HCT116 (cell line): ENCODE measurements around the gene SLC38A9. TPM values are rescaled to one million over a fixed set of nuclear protein-coding genes. Genes with fewer than 3 reads are reported as not detected.

Experiments used
- ATAC-seq: fragments of 200-7000 bp; cut with Tn5 transposase; 2 replicates; pipeline ENCODE4 v1.9.1; 2020; ENCODE audit warnings: mild to moderate bottlenecking, moderate library complexity
- BruUV-seq: library from RNA; stranded (reverse); fragments of 400-500 nt; replicated peaks from 2 replicates; lab custom pipeline; 2021; lab: Mats Ljungman, UMichigan
- CTCF ChIA-PET: fragments of 300-600 bp; sonication (Branson Sonifier 250); formaldehyde crosslinking; loops from one replicate; lab custom pipeline; 2021; ENCODE audit warnings: antibody characterized with exemption; lab: Charles Lee
- POLR2A ChIA-PET: fragments of 300-600, 350-600 bp; sonication (Branson Sonifier 250); formaldehyde crosslinking; loops from one replicate; lab custom pipeline; 2021; ENCODE audit warnings: antibody characterized with exemption; lab: Charles Lee
- RAD21 ChIA-PET, 2 experiments: fragments of 300-600 bp; sonication (Branson Sonifier 250); formaldehyde crosslinking; loops; one replicate each; lab custom pipeline; 2023; ENCODE audit warnings: low total read pairs in 2 of 2; ENCODE audit not compliant: uncharacterized antibody in 2 of 2, unreplicated experiment in 2 of 2, low non-redundant PET in 1 of 2; lab: Charles Lee
- DNase-seq: peaks from one replicate; pipeline ENCODE4 v3.0.0-alpha.2; 2010; ENCODE audit warnings: low read depth, low spot score
- H2AFZ ChIP-seq: fragments of 200-600 bp; shearing (Covaris generic), sonication (generic); 2 replicates; pipeline ENCODE4 v1.6.1; 2017; ENCODE audit warnings: low read depth, mixed run types, mixed read lengths, antibody characterized with exemption, low read length; ENCODE audit not compliant: poor library complexity, severe bottlenecking
- H3K27ac ChIP-seq: 2 replicates; pipeline ENCODE4 v1.5.1; 2012; ENCODE audit warnings: low read depth, low read length
- H3K27me3 ChIP-seq: fragments of 200-600 bp; sonication (generic); 2 replicates; pipeline ENCODE4 v1.6.1; 2016; ENCODE audit warnings: mixed run types, low read length, mixed read lengths; ENCODE audit not compliant: insufficient read depth
- H3K36me3 ChIP-seq, 2 experiments: fragments of 200-500 bp in 1 of 2; fragments of 200-600 bp in 1 of 2; sonication (Bioruptor generic) in 1 of 2; sonication (generic) in 1 of 2; 2 replicates each; pipeline versions ENCODE4 v1.5.1 to v1.6.1; 2014 to 2016; ENCODE audit warnings: low read length in 2 of 2, inconsistent platforms in 1 of 2, mixed read lengths in 1 of 2, mixed run types in 1 of 2; ENCODE audit not compliant: insufficient read depth in 2 of 2, control insufficient read depth in 1 of 2
- H3K4me1 ChIP-seq, 2 experiments: fragments of 200-600 bp in 1 of 2; sonication (generic) in 1 of 2; 2 replicates each; pipeline versions ENCODE4 v1.5.1 to v1.6.1; 2012 to 2017; ENCODE audit warnings: low read length in 2 of 2, inconsistent platforms in 1 of 2, mild to moderate bottlenecking in 1 of 2, mixed read lengths in 1 of 2, mixed run types in 1 of 2, moderate library complexity in 1 of 2; ENCODE audit not compliant: insufficient read depth in 2 of 2, control insufficient read depth in 1 of 2
- H3K4me2 ChIP-seq: fragments of 200-600 bp; sonication (generic); 2 replicates; pipeline ENCODE4 v1.6.1; 2017; ENCODE audit warnings: mixed run types, low read length, mixed read lengths
- H3K4me3 ChIP-seq, 2 experiments: fragments of 200-600 bp in 1 of 2; sonication (generic) in 1 of 2; replicated peaks in 1 of 2; 2 replicates each; pipeline ENCODE4 v1.5.1; 2011 to 2016; ENCODE audit warnings: low read length in 2 of 2, control low read depth in 1 of 2, low read depth in 1 of 2, mild to moderate bottlenecking in 1 of 2, mixed read lengths in 1 of 2, mixed run types in 1 of 2
- H3K79me2 ChIP-seq: fragments of 200-600 bp; sonication (generic); 2 replicates; pipeline ENCODE4 v1.6.1; 2017; ENCODE audit warnings: mild to moderate bottlenecking, mixed run types, low read length, moderate library complexity, mixed read lengths; ENCODE audit not compliant: insufficient read depth
- H3K9ac ChIP-seq: fragments of 200-600 bp; sonication (generic); 2 replicates; pipeline ENCODE4 v1.6.1; 2016; ENCODE audit warnings: low read length, mixed read lengths
- H3K9me2 ChIP-seq: fragments of 200-600 bp; sonication (generic), shearing (Covaris generic); 2 replicates; pipeline ENCODE4 v1.6.1; 2017; ENCODE audit warnings: mixed run types, mild to moderate bottlenecking, moderate library complexity; ENCODE audit not compliant: insufficient read depth
- H3K9me3 ChIP-seq, 2 experiments: fragments of 200-500 bp in 1 of 2; fragments of 200-600 bp in 1 of 2; sonication (Bioruptor generic) in 1 of 2; sonication (generic) in 1 of 2; 2 replicates each; pipeline ENCODE4 v1.6.1; 2014 to 2017; ENCODE audit warnings: low read length in 2 of 2, mixed read lengths in 2 of 2, inconsistent platforms in 1 of 2, low read depth in 1 of 2, mild to moderate bottlenecking in 1 of 2, mixed run types in 1 of 2, moderate library complexity in 1 of 2; ENCODE audit not compliant: control insufficient read depth in 1 of 2, insufficient read depth in 1 of 2
- H4K20me1 ChIP-seq: fragments of 200-600 bp; sonication (generic), shearing (Covaris generic); 2 replicates; pipeline ENCODE4 v1.6.1; 2017; ENCODE audit warnings: mixed run types, mild to moderate bottlenecking, moderate library complexity; ENCODE audit not compliant: insufficient read depth
- CBX3 ChIP-seq: IDR thresholded peaks from 2 replicates; pipeline ENCODE4 v1.6.1; 2012; ENCODE audit warnings: low read depth
- ELF1 ChIP-seq: IDR thresholded peaks from 2 replicates; pipeline ENCODE4 v1.6.1; 2012; ENCODE audit warnings: low read depth, borderline replicate concordance
- MAX ChIP-seq: IDR thresholded peaks from 2 replicates; pipeline ENCODE4 v1.6.1; 2012
- POLR2A ChIP-seq: IDR thresholded peaks from 2 replicates; pipeline ENCODE4 v1.7.0; 2011; ENCODE audit warnings: borderline replicate concordance; ENCODE audit not compliant: insufficient read depth, insufficient read length; ENCODE audit errors: extremely low read depth
- POLR2AphosphoS5 ChIP-seq: IDR thresholded peaks from 2 replicates; pipeline ENCODE4 v1.6.1; 2011; ENCODE audit warnings: mild to moderate bottlenecking, low read depth, low read length, moderate library complexity
- SIN3A ChIP-seq: IDR thresholded peaks from 2 replicates; pipeline ENCODE4 v1.6.1; 2012; ENCODE audit warnings: low read depth
- SP1 ChIP-seq: IDR thresholded peaks from 2 replicates; pipeline ENCODE4 v1.6.1; 2012; ENCODE audit warnings: low read depth
- SRF ChIP-seq: IDR thresholded peaks from 2 replicates; pipeline ENCODE4 v1.6.1; 2012; ENCODE audit warnings: low read depth
- ZFX ChIP-seq: fragments of 450-650 bp; IDR thresholded peaks from 2 replicates; pipeline ENCODE4 v1.6.1; 2017
- ZNF274 ChIP-seq: fragments of 200-500 bp; sonication (Bioruptor generic); IDR thresholded peaks from 2 replicates; pipeline ENCODE4 v1.6.1; 2014; ENCODE audit warnings: mild to moderate bottlenecking, low read depth, low read length, inconsistent platforms
- intact Hi-C: fragments of 100-400 bp; cut with micrococcal nuclease; formaldehyde crosslinking; loops from 2 replicates; pipeline ENCODE4 v1.10.0; 2022
- total RNA-seq: library from RNA; stranded (reverse); gene quantifications from one replicate; pipeline ENCODE4 v1.2.1, GENCODE V29; 2021; ENCODE audit not compliant: unreplicated experiment

SLC38A9 gene
- total RNA-seq, 1 experiment from 2014 or later = 12.6 TPM

- CTCF ChIA-PET = no interaction called here
- POLR2A ChIA-PET = no interaction called here
- no TSS peak for BruUV-seq
Measured at GRCh38 chr5:55620009-55620765, 91.9 kb downstream of the SLC38A9 start.

GRCh38 chr5:55618318-55618717 is 93.8 kb downstream of the SLC38A9 start:
- RAD21 ChIA-PET = no interaction called here
- Histone ChIP-seq H3K4me2 (no peak overlapping the region), H3K27me3 (no peaks in the 10 kb centered on the region), H3K4me1 (no peaks in the 10 kb centered on the region), H3K79me2 (no peaks in the 10 kb centered on the region), H3K9me2 (no peaks in the 10 kb centered on the region), H3K9me3 (no peaks in the 10 kb centered on the region), H2AFZ (no peak overlapping the region), H4K20me1 (no peaks in the 10 kb centered on the region), H3K36me3 (no peaks in the 10 kb centered on the region), H3K27ac (no peak overlapping the region), H3K4me3 (no peak overlapping the region), H3K9ac (no peak overlapping the region)
- POLR2A ChIA-PET = interaction anchor here (0.7 kb wide), 1 partner anchor 16 kb away, joined by 4 read pairs; no protein-coding TSS in a partner anchor
- ATAC-seq (no peak), DNase-seq (no peak)
- intact Hi-C loops = no loop called here
- BruUV-seq = no TSS peak
- CTCF ChIA-PET = no interaction called here
- TF ChIP-seq POLR2AphosphoS5 (no peak), CBX3 (no peak), SP1 (no peak), ZNF274 (no peak)

More at GRCh38 chr5:55620009-55620765, 91.9 kb downstream of the SLC38A9 start:
- TF ChIP-seq SRF = no peak
- no peak for TF ChIP-seq MAX
- no peak for TF ChIP-seq SIN3A
- no peak for TF ChIP-seq ELF1
- no peak for TF ChIP-seq POLR2A
- TF ChIP-seq ZFX = no peak
- TF ChIP-seq, all 23 proteins: peak for 0
- Histone ChIP-seq H2AFZ (no peak overlapping the region), H3K27me3 (no peaks in the 10 kb centered on the region), H4K20me1 (no peaks in the 10 kb centered on the region), H3K9ac (no peak overlapping the region), H3K9me3 (no peaks in the 10 kb centered on the region), H3K4me3 (no peak overlapping the region), H3K27ac (no peak overlapping the region), H3K4me1 (no peaks in the 10 kb centered on the region), H3K4me2 (no peak overlapping the region), H3K36me3 (no peaks in the 10 kb centered on the region), H3K79me2 (no peaks in the 10 kb centered on the region), H3K9me2 (no peaks in the 10 kb centered on the region)
- RAD21 ChIA-PET = no interaction called here
- intact Hi-C loops = no loop called here
- ATAC-seq (no peak), DNase-seq (no peak)
